T-helper 17 cell (primary cell): Measurements from ENCODE around the gene EFCAB9. TPM values are rescaled to one million over a fixed set of nuclear protein-coding genes. Genes with fewer than 3 reads are reported as not detected.

Experiments
- ATAC-seq: fragments of 150-1000 bp; cut with Tn5 transposase; 2 replicates; pipeline ENCODE4 v1.10.0; 2021; ENCODE audit warnings: mild to moderate bottlenecking, moderate library complexity
- DNase-seq, 3 donors: peaks; one replicate each; pipeline versions ENCODE4 v3.0.0 to v3.0.0-alpha.2; 2020 to 2021
- H3K9me3 ChIP-seq: one replicate; pipeline ENCODE4 v1.7.0; 2013; ENCODE audit warnings: low read length, mild to moderate bottlenecking; ENCODE audit not compliant: control insufficient read depth, poor library complexity, severe bottlenecking
- H3K27ac Mint-ChIP-seq: one replicate; pipeline ENCODE4 v1.8.0; 2022; ENCODE audit warnings: mild to moderate bottlenecking, moderate library complexity, mixed read lengths
- H3K27me3 Mint-ChIP-seq: one replicate; pipeline ENCODE4 v1.8.0; 2022; ENCODE audit warnings: mixed read lengths
- H3K36me3 Mint-ChIP-seq: one replicate; pipeline ENCODE4 v1.8.0; 2022; ENCODE audit warnings: low read depth, mixed read lengths
- H3K4me1 Mint-ChIP-seq: one replicate; pipeline ENCODE4 v1.8.0; 2022; ENCODE audit warnings: mild to moderate bottlenecking, mixed read lengths
- H3K4me3 Mint-ChIP-seq: one replicate; pipeline ENCODE4 v1.8.0; 2022; ENCODE audit warnings: mild to moderate bottlenecking, moderate library complexity, mixed read lengths
- total RNA-seq, 4 donors: library from RNA in 2 of 4; stranded (reverse) in 2 of 4; gene quantifications; one replicate each; pipeline ENCODE4 v1.2.3 and lab custom pipeline; 2022 to 2026

Gene EFCAB9
- total RNA-seq, 2 donors from 2014 or later = not detected

DNA sequence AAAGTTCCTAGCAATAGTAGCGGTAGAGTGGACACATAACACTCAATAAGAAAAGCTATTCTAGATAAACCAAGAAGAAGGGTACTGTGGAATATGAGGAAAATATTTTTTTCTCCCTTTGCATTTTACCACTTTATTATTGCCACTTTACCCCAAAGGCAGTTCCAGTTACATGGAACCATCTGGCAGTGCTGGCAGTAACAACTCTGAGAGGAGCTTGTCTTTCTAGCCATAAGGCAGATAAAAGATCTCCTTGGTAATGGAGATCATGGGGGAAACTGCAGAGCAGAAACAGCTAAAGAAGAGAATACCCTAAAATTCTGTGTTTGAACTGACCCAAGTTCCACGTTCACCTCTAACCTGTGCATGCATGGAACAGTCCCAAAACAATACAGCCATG is 51.1 kb downstream of the EFCAB9 start:
- peaks cover 8% of the 10 kb centered on the region for H3K4me1 Mint-ChIP-seq
- ATAC-seq (no peak), DNase-seq (no peak)
- no peaks in the 10 kb centered on the region for H3K27me3 Mint-ChIP-seq
- H3K4me3 Mint-ChIP-seq = no peak overlapping the region
- H3K9me3 ChIP-seq = no peaks in the 10 kb centered on the region
- H3K36me3 Mint-ChIP-seq = peaks cover 3% of the 10 kb centered on the region
- no peak overlapping the region for H3K27ac Mint-ChIP-seq

DNA sequence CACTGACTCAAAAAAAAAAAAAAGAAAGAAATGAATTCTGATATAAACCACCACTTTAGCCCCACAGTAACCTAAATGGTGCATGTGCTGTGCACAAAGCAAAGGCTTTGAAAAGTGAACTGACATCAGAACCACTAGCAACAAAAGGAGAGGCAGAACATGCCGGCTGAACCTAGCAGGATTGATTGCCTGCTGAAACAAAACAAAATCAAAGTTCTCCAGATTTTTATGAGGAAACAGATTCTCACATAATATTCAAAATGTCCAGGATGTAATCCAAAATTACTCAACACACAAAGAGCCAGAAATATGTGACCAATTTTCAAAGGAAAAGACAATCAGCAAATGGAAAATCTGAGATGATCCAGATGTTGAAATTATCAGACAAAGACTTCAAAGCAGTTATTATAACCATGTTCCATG is 51.7 kb downstream of the EFCAB9 start:
- no peak overlapping the region for H3K4me3 Mint-ChIP-seq
- H3K27ac Mint-ChIP-seq = no peak overlapping the region
- H3K4me1 Mint-ChIP-seq = peaks cover 8% of the 10 kb centered on the region
- no peaks in the 10 kb centered on the region for H3K9me3 ChIP-seq
- no peaks in the 10 kb centered on the region for H3K27me3 Mint-ChIP-seq
- ATAC-seq = no peak
- peaks cover 3% of the 10 kb centered on the region for H3K36me3 Mint-ChIP-seq
- no peak for DNase-seq

DNA sequence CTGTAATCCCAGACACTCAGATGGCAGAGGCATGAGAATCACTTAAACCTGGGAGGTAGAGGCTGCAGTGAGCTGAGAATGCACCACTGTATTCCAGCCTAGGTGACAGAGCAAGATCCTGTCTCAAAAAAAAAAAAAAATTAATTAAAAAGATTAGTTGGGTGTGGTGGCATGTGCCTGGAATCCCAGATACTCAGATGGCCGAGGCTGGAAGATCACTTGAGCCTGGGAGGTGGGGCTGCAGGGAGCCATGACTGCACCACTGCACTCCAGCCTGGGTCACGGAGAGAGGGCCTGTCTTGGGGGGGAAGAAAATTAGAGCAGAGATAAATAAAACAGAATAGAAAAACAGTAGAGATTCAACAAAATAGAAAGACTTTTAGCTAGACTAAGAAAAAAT is 54.7 kb downstream of the EFCAB9 start:
- DNase-seq = no peak
- Mint-ChIP-seq H3K27me3 (no peaks in the 10 kb centered on the region), H3K36me3 (peaks cover 3% of the 10 kb centered on the region), H3K4me3 (no peak overlapping the region), H3K27ac (no peak overlapping the region), H3K4me1 (peaks cover 8% of the 10 kb centered on the region)
- no peak for ATAC-seq
- no peaks in the 10 kb centered on the region for H3K9me3 ChIP-seq

DNA sequence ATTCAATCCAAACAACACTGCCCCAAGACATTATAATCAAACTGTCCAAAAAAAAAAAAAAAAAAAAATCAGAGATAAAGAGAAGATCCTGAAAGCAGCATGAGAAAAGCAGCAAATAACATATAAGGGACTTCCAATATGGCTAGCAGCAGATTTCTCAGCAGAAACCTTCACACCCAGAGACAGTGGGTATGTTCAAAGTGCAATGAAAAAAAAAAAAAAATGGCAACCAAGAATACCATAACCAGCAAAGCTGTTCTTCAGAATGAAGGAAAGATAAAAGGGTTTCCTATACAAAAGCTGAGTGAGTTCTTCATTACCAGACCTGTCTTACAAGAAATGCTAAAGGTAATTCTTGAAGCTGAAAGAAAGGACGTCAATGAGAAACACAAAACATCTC is 57.4 kb downstream of the EFCAB9 start:
- ATAC-seq (no peak), DNase-seq (no peak)
- Mint-ChIP-seq H3K27ac (no peak overlapping the region), H3K4me1 (peaks cover 5% of the 10 kb centered on the region), H3K4me3 (no peak overlapping the region), H3K27me3 (no peaks in the 10 kb centered on the region), H3K36me3 (no peaks in the 10 kb centered on the region)
- H3K9me3 ChIP-seq = peaks cover 4% of the 10 kb centered on the region

DNA sequence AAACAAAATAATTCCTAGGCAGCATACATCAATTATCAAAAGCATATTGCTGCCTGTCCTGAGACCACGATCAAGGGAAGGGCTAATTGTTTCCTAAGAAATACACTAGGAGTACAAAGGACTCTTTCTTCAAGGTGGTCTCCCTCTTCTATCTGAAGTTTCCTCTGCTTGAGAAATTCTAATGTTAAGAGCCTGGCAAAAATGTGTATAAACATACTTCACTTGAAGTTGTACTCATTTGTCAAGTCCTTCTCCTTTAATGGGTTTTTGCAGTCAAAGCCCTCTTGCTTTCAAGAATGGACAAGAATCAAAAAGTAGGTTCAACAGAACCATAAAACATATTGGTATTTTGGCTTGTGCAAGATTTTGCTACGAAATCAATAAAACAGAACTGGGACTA is 58.5 kb downstream of the EFCAB9 start:
- ATAC-seq (no peak), DNase-seq (no peak)
- no peaks in the 10 kb centered on the region for H3K36me3 Mint-ChIP-seq
- H3K9me3 ChIP-seq = peaks cover 4% of the 10 kb centered on the region
- H3K4me3 Mint-ChIP-seq = no peak overlapping the region
- H3K27me3 Mint-ChIP-seq = no peaks in the 10 kb centered on the region
- H3K4me1 Mint-ChIP-seq = no peaks in the 10 kb centered on the region
- no peak overlapping the region for H3K27ac Mint-ChIP-seq

Other genes starting within 250 kb of the EFCAB9 start
- 10 to 100 TPM; 28.3 to 30.1 TPM for gene FBXW11, start 187.5 kb upstream of the EFCAB9 start, total RNA-seq
- 100 to 1,000 TPM; 403 to 408 TPM for gene STK10, start 5.9 kb upstream of the EFCAB9 start, total RNA-seq
- 1 to 10 TPM; 3.5 to 3.9 TPM for gene UBTD2, start 89.6 kb downstream of the EFCAB9 start, total RNA-seq